GM18507 (cell line): ENCODE data around the gene SLFN11.
"Not testable (repeated sequence)": the region's sequence is repeated elsewhere in the genome, so short reads cannot be mapped to it uniquely, and the experiment has no call there.

Source experiments
- DNase-seq: peaks from one replicate; pipeline ENCODE4 v3.0.0; 2011; ENCODE audit warnings: low read depth; ENCODE audit not compliant: insufficient read length; ENCODE audit errors: extremely low spot score
- FAIRE-seq: peaks from 2 replicates; lab custom pipeline; 2011; peaks lifted over from hg19 to GRCh38; lab: Jason Lieb, UNC

SLFN11 gene, protein sequence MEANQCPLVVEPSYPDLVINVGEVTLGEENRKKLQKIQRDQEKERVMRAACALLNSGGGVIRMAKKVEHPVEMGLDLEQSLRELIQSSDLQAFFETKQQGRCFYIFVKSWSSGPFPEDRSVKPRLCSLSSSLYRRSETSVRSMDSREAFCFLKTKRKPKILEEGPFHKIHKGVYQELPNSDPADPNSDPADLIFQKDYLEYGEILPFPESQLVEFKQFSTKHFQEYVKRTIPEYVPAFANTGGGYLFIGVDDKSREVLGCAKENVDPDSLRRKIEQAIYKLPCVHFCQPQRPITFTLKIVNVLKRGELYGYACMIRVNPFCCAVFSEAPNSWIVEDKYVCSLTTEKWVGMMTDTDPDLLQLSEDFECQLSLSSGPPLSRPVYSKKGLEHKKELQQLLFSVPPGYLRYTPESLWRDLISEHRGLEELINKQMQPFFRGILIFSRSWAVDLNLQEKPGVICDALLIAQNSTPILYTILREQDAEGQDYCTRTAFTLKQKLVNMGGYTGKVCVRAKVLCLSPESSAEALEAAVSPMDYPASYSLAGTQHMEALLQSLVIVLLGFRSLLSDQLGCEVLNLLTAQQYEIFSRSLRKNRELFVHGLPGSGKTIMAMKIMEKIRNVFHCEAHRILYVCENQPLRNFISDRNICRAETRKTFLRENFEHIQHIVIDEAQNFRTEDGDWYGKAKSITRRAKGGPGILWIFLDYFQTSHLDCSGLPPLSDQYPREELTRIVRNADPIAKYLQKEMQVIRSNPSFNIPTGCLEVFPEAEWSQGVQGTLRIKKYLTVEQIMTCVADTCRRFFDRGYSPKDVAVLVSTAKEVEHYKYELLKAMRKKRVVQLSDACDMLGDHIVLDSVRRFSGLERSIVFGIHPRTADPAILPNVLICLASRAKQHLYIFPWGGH

DNA sequence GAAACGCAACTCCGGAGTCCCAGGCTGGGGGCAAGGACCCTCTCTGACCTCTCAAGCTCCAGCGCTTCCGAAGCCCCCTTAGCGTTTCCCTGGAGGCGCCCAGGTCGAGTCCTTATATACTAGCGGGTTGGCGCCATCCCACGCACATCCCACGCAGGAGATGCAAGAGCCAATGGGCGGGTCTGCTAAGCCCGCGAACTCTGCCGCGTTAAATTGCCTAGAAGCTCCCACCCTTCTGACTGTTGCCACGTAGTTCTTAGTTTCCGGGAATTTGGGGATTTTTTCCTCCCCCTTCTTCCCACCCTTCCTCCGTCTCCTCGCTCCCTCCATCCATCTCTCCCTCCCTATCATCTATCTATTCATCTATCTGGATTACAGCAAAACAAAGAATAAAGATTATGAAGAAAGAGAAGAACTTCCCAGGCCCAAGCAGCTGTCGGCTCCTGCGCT is at the start of gene SLFN11:
TSS of gene SLFN11 (minus strand) at position 88 of the 450 bp plus-strand sequence. CDS start 9,814 bp downstream, outside the sequence.
- peak; percentile 90 for FAIRE-seq
- peak; percentile 53 for DNase-seq

DNA sequence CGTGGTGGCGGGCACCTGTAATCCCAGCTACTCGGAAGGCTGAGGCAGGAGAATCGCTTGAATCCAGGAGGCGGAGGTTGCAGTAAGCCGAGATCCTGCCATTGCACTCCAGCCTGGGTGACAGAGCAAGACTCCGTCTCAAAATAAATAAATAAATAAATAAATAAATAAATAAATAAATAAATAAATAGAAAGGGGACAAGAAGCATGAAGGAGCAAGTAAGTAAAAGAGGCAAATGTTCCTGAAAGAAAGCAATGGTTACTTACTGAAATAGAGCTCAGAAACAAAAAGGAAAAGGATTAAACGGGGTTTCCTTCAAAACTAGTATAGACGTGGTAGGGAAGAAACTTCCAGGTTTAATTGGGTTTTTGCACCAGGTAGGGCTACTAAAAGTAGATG is 47.6 kb upstream of the SLFN11 start:
- DNase-seq, FAIRE-seq: not testable (repeated sequence)

DNA sequence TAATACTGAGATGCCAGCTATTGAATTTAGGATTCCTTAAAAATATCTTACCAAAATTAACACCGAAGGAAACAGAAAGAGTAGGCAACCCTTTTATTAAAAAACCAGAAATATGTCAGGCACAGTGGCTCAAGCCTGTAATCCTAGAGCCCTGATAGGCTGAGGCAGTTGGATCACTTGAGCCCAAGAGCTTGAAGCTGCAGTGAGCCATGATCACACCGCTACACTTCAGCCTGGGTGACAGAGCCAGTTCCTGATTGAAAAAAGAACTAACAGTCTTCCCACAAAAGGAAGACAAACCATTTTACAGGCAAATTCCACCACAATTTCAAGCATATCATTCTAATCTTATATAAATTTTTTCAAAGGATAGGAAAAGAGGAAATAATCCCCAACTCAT is 43.2 kb upstream of the SLFN11 start:
- FAIRE-seq = peak; percentile 12

DNA sequence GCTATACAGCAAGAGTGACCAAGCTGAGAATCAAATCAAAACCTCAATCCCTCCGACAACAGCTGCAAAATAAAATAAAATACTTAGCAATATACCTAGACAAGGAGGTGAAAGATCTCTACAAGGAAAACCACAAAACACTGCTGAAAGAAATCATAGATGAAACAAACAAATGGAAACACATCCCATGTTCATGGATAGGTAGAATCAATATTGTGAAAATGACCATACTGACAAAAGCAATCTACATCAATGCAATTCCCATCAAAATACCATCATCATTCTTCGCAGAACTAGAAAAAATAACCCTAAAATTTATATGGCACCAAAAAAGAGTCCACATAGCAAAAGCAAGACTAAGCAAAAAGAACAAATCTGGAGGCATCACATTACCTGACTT is 41.3 kb upstream of the SLFN11 start:
- FAIRE-seq, DNase-seq: not testable (repeated sequence)

More for the DNA sequence above, 43.2 kb upstream of the SLFN11 start:
- DNase-seq = no peak

DNA sequence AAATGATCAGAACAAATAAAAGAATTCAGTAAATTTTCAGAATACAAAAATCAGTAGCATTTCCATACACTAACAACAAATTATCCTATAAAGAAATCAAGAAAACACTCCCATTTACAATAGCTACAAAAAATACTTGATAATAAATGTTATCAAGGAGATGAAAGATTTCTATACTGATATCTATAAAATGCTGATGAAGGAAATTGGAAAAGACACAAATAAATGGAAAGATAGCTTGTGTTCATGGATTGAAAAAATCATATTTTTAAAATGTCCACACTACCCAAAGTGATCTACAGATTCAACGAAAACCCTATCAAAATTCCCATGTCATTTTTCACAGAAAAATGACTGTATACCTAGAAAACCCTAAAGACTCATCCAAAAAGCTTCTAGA is 40.8 kb upstream of the SLFN11 start:
- FAIRE-seq = no peak

DNA sequence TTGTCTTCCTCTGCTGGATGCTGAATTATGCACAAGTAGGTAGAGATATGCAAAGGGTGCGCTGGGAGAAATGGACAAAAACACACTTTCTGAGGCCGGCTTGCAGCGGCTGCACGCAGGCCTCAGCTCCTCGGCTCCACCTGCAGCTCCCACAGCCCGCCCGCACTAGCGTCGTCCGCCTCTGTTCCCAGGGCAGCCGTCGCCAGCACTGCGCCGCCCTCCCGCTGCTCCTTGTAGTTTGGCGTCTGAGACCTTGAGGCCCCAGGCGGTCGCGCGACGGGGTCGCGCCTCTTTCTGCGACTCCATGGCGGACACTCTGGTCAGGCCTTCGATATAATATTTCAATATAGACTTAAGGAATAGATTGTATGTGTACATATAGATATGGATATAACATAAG is 34.1 kb upstream of the SLFN11 start:
- FAIRE-seq (no peak), DNase-seq (no peak)

More for the DNA sequence above, 40.8 kb upstream of the SLFN11 start:
- DNase-seq = no peak

DNA sequence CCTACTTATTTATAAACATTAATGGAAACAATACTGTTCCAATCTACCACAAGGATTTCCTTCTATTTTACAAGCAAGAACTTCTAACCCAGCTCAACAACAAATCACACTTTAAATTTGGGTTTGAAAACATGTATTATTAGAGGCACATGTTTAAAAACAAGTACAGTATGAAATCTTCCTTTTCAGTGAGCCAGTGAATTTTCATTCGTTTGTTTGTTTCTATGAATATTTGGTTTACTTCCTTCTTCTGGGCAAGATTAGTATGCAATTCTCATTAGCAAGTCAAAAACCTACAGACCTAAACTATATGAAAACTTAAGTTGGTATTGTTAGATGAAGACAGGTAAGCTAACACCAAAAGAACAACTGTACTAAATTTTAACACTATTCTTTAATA is 33.1 kb upstream of the SLFN11 start:
- DNase-seq = no peak
- FAIRE-seq = no peak

DNA sequence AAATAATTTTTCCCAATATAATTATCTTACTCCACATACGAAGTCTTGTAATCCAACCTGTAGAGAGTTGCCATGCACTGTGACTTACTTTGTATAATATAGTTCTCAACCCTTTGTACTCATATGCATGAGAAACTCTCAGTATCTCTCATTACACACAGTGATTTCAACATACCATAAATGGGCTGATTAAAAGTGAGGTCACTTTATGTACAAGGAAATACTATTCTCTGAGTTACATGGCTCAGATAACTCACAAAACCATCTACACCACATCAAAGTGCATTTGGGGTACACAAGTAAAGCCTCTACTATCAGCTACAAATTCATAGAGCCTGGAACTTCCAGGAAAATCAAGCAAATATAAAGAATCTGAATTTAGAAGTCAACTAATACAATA is 30.9 kb upstream of the SLFN11 start:
- no peak for FAIRE-seq
- no peak for DNase-seq

DNA sequence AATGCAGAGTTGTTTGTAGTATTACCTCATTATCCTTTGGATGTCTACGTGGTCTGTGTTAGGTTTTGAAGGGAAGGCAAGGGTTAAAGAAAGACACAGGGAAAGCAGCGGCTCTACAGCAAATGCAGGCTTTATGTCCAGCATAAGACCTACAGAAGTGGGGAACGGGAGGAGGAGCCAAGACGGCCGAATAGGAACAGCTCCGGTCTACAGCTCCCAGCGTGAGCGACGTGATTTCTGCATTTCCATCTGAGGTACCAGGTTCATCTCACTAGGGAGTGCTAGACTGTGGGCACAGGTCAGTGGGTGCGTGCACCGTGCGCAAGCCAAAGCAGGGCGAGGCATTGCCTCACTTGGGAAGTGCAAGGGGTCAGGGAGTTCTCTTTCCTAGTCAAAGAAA is 20.4 kb upstream of the SLFN11 start:
- not testable (repeated sequence) for DNase-seq, FAIRE-seq

DNA sequence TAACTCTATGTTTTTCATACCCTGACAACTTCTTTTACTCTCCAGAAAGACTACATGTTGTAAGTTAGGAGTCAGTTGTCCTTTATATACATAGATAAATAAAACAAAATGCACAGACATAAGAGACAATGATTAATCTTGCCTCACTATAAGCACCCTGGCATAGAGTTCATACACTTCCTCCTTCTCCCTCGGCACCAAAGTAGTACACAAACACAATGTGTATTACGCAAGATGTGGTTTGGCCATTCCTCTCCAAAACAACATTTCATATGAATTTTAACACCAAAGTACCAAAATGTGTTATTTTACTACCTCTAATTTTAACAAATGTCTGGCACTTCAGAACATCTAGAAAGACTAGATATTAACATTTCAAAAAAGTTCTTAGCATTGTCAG is 17.2 kb upstream of the SLFN11 start:
- DNase-seq (no peak), FAIRE-seq (no peak)

DNA sequence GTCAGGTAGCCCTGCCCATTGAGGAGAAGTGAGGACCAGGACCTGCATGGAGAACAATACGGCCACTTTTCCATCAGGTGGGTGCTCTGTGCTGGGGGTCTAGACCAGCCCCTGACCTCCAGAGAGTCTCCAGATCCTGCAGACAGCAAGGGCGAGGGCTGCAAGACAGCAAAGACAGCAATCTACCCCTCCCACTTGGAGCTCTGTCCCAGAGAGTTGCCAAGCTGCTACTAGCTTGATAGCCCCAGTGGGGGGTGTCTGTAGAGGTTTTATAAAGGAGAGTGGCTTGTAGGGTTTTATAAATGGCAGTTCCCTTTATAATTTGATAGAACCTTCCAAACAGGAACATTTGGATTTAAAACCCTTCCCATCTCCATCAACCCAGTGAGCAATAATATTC is 16.7 kb upstream of the SLFN11 start:
- DNase-seq (no peak), FAIRE-seq (no peak)

DNA sequence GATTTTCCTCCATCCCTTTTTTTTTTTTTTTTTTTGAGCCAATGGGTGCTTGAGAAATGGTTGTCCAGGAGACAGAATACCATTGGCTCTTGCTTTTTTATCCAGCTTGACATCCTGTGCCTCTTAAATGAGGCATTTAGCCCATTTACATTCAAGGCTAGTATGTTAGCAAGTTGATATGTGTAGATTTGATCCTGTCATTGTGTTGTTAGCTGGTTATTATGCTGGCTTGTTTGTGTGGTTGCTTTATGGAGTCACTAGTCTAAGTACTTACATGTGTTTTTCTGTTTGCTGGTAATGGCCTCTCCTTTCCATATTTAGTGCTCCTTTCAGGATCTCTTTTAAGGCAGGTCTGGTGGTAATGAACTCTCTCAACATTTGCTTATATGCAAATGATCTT is 14.1 kb upstream of the SLFN11 start:
- no peak for FAIRE-seq
- no peak for DNase-seq

DNA sequence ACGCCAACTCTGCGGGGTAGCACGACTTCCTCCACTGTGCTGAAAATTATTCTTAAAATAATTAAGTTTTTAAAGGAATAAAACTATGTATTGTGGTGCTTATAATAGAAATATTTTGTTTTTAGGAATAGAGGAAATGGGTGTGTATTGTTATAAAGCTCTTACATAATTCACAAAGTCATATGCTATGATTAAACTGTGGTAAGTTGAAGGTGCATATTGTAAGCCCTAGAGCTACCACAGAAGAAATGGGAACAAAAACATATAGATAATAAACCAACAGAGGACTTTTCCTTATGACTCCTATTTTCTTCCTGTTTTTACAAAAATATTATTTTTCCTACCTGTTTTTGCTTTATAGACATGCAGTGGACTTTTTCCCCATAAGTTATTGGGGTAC is 4.3 kb upstream of the SLFN11 start:
- FAIRE-seq = no peak
- DNase-seq = no peak

DNA sequence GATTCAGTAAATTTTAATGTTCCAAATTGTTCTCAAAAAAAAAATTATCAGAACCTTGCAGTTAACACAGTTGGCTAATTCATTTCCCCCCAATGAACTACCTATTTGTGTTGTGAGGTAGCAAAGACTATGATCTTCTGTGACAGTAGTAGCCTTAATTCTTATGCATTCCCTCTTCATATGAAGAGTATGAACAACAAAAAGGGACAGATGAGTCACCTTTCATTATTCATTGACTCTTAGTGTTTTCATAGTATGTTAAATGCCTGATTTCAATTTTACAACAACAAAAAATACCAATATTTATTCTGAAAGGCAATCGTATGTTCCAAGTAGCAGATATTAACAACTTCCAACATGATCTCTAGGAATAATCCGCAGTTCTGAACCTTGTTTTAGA is 3.6 kb upstream of the SLFN11 start:
- no peak for DNase-seq
- no peak for FAIRE-seq

DNA sequence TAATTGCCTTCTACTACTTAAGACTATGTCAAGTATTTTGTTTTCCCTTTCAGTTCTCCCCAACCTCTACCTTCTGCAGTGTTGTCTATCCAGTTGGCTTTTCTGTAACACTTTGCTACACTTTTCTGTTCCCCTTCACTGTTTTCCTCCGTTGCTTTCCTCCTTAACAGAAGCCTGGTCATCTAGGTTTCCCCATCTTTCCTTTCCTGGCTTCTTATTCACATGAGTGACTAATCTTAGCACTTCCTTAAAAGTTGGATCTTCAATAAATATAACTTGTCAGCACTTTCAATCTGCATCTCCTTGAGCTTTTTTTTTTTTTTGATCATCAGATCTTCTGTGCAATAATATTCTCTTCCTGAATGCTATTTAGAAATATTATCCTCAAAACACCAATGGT is 2.8 kb upstream of the SLFN11 start:
- DNase-seq (no peak), FAIRE-seq (peak; percentile 9)

DNA sequence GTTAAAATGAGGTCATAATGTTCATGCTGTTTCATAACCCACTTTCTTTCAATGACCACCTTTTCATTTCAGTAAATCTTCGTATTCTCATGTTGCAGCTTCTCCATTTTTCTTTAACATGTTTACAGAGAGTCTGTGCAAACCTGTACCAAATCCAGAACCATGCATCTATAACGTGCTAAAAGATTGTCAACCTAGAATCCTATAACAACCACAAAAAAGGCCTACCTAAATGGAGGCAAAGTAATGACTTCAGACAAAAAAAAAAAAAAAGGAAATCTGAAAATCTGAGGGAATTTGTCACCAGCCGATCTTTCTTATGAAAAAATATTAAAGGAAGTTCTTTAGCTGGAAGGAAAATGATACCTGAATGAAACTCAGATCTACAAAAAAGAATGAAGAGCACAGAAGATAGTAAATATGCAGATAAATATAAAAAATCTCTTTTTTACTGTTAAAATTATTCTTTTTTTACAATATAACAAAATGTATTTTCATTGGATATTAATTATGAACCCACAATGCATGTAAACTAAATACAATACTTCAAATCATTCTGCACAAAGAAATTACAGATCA is 1.4 kb upstream of the SLFN11 start:
- no peak for DNase-seq
- FAIRE-seq = no peak

DNA sequence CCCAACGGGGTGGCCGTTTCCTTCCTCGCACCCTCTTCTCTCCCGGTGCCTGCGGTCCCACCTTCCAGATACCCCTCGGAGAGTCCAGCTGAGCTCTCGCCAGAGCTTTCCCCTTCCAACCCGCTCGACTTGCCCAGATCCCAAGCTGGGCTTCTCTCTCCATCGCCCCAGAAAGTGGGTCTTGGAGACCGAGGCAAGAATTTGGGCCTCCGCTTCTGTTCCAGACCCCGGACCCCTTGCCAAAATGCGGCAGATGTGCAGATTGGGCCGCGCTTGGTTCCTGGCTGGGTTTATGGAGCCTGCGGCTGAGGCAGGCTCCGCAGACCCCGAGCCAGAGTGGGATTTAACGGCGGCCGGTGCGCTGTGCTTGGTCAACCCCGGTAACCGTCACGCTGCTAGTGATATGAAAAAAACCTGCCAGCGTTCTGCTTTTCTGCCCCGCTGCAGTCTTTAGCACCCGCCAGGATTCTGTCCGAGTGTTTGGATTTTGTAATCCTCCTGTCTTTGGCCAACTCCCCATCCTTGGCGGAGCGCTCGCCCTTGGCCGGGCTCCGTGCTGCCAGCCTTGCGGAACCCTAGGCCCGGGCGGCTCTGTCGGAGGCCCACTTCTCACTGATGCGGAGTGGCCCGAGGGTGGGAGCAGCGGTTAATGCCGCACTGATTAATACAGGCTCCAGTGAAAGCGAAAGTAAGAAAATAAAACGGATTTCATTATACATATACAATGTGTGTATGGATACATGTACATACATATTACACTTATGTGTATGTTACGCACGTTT is 754 bp upstream of the SLFN11 start:
- peak; percentile 84 for FAIRE-seq
- DNase-seq = peak; percentile 7

DNA sequence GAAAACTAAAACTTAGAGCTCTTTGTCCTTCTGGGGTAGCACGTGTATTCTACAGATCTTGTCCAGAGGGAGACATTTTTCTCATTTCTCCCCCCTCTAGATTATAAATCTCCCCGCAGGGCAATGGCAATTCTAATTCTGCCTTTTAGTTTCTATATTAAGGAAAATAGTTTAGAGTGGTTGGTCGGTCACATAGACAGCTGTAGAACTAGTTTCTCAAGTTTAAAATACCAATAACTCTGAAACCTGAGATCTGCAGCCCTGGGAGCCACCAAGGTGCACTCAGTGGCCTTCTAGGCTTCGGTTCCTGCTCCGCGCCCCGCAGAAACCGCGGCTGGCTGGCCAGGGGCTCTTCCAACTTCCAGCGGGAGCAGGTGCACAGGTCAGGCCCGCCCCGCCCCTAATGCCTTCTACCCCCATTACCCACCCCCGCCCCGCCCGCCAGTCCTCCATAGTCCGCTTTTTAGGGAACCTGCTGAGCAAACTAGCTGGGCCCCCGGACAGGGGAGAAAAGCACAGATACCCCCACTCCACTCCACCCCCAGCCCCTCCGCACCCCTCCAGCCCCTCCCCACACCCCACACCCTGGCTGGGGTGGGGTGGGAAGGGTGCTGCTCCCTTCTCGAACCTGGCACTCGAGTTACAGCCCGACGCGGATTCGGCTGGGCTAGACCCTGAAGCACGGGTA is 431 bp downstream of the SLFN11 start:
- DNase-seq = no peak
- FAIRE-seq = no peak

DNA sequence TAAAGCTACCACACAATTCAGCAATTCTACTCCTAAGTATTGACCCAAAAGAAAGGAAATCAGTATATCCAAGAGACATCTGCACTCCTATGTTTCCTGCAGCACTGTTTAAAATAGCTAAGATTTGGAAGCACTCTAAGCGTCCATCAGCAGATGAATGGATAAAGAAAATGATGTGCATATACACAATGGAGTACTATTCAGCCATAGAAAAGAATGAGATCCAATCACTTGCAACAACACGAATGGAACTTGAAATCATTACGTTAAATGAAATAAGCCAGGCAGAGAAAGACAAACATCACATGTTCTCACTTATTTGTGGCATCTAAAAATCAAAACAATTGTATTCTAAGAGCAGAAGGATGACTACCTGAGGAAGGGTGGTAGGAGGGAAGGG is 1.5 kb downstream of the SLFN11 start:
- no peak for DNase-seq
- no peak for FAIRE-seq
